Measurements from ENCODE around the gene ZNF76.

ZNF76 gene

DNA sequence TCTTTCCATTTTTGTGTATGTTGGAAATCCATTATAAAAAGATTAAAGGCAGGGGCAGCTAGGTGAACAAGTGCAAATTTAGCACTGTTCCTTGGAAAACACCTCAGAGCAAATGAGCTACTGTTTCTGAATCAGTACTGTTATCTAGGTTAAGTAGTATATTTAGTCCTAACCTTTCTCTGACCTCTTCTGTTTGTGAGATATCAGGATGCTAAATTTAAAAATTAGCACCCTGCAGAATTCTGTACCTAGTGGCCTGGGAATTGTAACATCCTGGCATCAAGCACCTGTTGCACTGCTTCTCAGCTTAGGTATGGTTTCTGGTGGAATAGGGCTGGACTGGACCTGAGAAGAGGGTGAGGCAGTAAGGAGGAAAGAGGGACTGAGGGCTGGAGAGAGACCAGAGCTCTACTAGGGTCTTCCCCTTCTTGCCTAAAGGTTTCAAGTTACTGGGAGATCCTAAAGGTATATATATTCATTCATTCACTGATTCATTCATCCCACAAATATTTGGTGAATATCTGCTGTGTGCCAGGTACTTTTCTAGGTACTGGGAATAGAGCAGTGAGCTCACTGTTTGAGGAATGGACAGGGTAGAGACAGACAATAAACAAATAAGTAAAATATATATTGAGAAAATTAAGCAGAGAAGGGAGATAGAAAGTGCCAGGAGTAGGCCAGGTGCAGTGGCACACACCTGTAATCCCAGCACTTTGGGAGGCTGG lies 5.2 kb downstream of the ZNF76 start:
- in situ Hi-C loops (cut with HindIII; ENCODE audit: low sequenced_read_pairs) = no loop called here

DNA sequence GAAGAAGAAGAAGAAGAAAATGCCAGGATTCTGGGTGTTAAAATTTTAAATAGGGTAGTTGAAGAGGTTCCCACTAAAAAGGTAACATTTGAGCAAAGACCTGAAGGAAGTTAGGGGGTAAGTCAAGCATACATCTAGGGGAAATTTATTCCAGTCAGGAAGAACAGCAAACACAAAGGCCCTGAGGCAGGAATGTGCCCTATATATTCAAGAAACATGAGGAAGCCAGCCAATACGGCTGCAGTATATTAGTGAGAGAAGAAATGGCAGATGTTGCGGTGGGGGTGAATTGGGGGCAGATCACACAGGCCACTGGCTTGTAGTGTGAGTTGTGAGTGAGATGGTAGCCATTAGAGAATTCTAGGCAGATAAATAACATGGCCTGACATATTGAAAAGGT lies 6.0 kb downstream of the ZNF76 start:
- in situ Hi-C loops (cut with HindIII; ENCODE audit: low sequenced_read_pairs) = no loop called here

DNA sequence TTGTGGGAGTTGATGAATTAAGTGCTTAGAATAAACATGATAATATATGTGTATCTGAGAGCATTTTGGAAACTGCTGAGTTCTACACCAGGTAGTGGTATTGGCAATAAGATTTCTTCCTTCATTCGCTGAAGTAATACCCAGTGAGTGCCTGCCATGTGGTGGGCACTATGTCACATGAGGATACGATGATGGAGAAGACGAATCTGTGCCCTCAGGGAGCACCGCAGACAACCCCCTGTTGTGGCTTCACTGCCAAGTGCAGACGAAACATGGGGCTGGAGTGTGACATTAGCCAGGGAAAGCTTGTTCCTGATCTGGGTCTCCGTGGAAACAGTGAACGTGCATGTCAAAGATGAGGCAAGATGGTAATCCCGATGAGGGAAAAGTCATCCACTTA lies 7.9 kb downstream of the ZNF76 start:
- in situ Hi-C loops (cut with HindIII; ENCODE audit: low sequenced_read_pairs) = no loop called here

DNA sequence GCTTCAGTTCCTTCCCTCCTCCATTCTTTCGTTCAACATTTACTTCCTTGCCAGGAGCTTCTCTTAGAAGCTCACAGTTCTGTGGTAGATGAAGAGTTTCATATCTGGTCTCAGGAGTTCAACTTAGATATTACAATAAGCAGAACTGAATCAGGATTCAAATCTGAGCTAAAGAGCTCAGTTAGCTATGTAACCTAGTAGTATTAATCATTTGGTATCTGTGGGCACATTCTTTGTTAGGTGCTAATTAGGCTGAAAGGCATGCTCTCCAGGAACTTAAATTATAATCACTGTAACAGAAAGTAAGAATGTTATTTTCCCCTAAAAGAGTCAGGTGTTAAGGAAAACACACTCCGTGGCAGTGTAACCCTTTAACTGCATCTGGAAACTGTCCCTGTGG lies 8.4 kb downstream of the ZNF76 start:
- in situ Hi-C loops (cut with HindIII; ENCODE audit: low sequenced_read_pairs) = no loop called here

DNA sequence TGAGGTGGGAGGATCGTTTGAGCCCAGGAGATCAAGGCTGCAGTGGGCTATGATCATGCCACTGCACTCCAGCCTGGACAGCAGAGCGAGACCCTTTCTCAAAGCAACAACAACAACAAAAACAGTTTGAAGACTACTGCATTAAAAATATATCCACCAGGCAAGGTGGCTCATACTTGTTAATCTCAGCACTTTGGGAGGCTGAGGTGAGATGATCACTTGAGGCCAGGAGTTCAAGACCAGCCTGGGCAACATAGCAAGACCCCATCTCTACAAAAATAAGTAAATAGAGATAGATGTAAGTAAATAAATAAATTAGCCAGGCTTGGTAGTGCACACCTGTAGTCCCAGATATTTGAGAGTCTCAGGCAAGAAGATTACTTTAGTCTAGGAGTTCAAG lies 12.5 kb downstream of the ZNF76 start:
- in situ Hi-C loops (cut with HindIII; ENCODE audit: low sequenced_read_pairs) = no loop called here

DNA sequence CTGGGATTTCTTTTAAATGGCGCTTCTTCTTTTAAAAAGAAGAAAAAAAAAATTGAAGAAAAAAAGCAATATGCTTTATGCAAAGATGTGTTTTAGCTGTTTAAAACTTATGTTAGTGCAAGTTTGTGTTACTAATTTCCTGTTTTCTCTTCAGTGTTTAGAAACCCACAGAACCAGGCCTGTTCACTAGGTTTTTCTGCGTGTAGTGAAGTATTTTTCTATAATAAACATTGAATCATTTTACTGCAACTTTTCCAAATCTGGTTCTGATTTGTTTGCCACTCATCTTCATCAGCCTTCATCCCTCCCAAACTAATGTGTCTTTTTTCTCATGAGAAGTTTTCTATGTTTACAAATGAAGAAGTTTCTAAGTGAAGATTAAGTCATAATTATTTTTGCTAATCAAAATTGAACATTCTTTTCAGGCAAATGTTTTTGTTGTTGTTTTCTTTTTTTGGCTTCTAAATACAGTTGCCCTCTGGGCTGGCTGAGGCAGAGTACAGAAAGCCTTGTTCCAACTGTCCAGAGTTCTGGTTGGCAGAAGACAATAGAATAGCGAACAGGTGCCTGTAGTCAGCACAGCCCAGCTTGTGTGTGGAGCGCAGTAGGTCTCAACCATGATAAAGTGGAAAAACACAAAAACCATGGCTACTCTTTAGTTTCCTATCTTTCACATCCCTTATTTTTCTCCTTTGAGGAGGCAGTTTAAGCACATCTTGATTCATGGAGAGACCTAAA lies 14.5 kb downstream of the ZNF76 start:
- in situ Hi-C loops (cut with HindIII; ENCODE audit: low sequenced_read_pairs) = no loop called here

DNA sequence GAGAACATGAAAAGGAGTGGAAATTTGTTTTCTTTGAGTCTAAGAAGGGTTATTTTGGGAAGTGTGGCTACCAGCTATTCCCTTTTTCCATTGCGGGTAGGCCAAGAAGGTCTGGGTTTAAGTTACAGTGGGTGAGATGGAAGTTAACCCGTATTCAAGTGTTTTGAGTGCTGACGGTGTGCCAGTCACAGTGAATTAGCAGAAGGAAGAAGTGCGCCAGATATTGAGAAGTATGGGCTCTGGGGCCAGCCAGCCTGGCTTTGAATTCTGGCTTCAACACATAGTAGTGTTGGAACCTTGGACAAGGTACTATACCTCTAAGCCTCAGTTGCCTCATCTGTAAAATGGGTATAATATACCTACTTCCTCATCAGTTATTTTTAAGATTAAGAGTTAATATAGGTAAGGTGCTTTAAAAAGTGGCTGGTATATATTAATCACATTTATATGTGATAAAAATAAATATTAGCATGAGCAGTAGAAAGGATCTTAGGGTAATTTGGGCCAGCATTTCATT lies 16.3 kb downstream of the ZNF76 start:
- in situ Hi-C loops (cut with HindIII; ENCODE audit: low sequenced_read_pairs) = loop anchor here (5.0 kb wide), 4 partner anchors 51 to 166 kb away; no protein-coding TSS in a partner anchor

DNA sequence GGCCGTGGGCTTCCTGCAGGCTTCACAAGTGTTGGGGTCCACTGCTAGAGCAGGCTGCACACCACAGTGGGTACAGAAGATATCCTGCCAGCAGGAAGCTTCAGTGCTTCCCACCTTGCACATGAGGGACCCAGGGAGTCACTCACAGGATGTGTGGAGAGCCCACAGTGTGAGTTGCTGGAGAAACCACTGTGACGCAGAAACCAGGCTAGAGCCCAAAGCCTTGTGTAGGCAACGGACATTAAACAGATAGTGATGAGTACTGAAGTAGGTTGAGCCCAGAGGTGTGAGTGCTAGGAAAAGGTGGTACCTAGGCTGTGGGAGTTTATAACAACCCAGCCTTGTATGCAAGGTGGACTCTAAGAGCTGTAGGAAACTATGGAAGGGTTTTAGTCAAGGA lies 19.2 kb downstream of the ZNF76 start:
- in situ Hi-C loops (cut with HindIII; ENCODE audit: low sequenced_read_pairs) = loop anchor here (5.0 kb wide), 4 partner anchors 49 to 164 kb away; no protein-coding TSS in a partner anchor

DNA sequence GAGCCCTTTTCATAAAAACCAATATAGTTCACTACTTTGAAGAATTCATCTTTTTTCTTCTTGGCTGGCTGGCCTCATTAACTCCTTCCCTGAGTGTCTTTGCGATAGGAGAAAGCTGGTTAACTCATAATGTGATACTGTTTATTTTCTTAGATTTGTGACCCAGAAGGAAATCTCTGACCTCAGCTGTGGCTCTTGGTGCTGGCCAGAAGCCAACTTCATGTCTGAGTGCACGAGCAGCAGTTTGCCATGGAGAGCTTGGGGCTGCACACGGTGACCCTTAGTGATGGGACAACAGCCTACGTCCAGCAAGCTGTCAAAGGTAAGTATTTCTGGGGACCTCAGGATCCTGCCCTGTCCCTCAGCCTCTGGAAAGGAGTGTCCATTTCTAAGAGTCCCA lies 21.4 kb downstream of the ZNF76 start:
- in situ Hi-C loops (cut with HindIII; ENCODE audit: low sequenced_read_pairs) = no loop called here

DNA sequence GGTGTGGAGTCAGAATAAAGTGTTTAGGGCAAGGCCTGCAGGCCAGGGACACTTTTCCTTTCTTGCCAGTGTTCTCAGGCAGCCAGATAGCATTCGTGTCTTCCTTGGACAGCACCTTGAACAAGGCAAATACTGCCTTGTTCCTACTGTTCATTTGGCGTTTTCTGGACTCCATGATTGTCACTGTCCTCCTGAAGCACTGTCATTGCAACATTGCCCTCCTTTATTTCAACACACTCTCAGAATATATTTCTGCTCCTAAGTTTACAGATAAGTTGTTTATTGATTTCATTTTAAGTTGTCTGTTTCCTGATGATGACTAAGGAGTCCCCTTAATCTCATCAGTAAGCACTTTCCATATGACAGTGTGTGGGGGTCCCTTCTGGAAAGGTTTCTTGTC lies 22.9 kb downstream of the ZNF76 start:
- in situ Hi-C loops (cut with HindIII; ENCODE audit: low sequenced_read_pairs) = no loop called here

DNA sequence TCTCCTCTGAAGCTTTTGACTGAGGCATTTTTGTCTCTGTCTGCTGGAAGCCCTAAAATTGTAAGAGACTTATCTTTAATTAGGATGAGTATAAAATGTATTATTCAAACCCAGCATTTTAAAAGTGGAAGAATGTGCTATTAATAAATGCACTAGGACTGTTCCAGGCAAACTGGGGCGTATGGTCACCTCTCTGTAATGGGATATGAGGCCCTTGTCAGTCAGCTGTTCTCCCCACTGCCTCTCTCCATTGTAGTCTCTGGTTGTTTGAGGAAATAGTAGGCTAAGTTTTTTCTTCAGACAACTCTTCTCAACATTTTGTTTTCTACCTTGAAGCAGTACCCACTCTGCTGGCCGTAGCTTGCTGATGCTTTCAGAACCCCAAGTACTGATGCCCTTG lies 23.8 kb downstream of the ZNF76 start:
- in situ Hi-C loops (cut with HindIII; ENCODE audit: low sequenced_read_pairs) = no loop called here

DNA sequence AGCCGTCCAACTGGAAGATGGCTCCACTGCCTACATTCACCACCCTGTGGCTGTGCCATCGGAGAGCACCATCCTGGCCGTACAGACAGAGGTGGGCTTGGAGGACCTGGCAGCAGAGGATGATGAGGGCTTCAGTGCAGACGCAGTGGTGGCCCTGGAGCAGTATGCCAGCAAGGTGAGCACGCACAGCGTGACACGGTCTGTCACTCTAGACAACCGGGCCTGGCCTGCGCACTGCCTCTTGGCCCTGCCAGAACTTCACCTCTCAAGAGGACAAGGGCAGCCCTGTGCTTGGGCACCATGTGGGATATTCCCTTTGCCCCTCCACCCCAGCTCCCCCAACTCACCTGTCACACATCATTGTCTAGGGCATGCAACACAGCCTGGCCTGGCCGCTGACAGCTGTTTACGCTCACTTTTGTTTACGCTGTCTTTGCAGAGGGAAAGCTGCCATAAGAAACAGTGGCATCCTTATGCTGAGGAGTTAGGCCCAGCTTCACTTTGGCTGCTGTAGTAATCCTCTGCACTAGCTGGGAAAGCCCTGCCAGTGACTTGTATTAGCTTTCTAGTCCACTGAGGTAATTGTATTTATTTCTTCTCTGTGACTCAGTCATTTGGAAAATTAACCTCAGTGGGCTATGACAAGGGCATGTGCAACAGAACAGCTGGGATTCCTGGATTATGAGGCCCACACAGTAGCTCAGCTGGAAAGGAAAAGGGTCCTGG lies 28.3 kb downstream of the ZNF76 start:
- in situ Hi-C loops (cut with HindIII; ENCODE audit: low sequenced_read_pairs) = no loop called here

DNA sequence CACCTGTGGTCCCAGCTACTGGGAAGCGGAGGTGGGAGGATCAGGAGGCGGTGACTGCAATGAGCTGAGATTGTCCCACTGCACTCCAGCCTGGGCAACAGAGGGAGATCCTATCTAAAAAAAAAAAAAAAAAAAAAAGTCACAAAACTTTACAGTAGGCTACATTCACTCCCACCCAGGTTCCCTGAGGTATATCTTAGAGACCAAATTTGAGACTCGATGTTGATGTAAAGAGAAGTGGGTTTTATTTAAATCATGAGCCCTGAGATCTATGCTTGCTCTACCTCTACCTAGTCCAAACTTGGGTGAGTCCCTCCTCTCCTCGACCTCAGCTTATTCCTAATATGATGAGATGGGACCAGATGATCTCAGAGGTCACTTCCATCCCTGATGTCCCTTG lies 29.3 kb downstream of the ZNF76 start:
- in situ Hi-C loops (cut with HindIII; ENCODE audit: low sequenced_read_pairs) = no loop called here

DNA sequence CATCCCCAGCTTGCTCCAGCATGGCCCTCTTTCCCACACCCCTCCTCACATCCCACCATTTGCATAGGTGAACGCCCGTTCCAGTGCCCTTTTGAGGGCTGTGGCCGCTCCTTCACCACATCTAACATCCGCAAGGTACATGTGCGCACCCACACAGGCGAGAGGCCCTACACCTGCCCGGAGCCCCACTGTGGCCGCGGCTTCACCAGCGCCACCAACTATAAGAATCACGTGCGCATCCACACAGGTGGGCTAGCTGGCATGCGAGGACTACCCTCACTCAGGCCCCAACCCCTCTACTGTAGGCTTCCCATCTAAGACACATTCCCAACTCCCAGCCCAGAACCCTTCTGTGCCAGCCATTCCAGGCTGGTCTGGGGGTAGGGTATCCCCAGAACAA lies 32.0 kb downstream of the ZNF76 start:
- in situ Hi-C loops (cut with HindIII; ENCODE audit: low sequenced_read_pairs) = no loop called here

DNA sequence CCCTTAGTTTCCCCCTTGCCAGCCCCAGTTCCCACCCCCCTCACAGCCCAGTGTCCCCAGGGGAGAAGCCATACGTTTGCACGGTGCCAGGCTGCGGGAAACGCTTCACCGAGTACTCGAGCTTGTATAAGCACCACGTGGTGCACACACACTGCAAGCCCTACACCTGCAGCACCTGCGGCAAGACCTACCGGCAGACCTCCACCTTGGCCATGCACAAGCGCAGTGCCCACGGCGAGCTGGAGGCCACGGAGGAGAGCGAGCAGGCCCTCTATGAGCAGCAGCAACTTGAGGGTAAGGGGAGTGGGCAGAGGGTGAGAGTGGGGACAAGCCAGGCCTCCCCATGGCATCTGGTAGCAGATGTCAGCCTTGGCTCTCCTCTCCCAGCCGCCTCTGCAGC lies 33.0 kb downstream of the ZNF76 start:
- in situ Hi-C loops (cut with HindIII; ENCODE audit: low sequenced_read_pairs) = no loop called here

DNA sequence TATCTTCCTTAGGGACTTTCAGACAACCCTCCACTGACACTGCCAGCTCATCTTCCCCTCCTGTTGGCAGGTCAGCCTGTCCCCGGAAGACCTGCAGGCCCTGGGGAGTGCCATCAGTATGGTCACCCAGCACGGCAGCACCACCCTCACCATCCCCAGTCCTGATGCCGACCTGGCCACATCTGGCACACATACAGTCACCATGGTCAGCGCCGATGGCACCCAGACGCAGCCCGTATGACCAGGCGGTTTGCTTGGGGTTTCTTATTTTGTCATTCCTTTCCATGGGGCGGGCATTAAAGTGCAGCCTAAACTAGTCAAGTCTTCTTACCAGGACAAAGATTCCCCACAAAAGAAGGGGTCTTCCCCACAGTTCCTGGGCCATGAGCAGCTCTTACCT lies 34.1 kb downstream of the ZNF76 start:
- in situ Hi-C loops (cut with HindIII; ENCODE audit: low sequenced_read_pairs) = no loop called here

DNA sequence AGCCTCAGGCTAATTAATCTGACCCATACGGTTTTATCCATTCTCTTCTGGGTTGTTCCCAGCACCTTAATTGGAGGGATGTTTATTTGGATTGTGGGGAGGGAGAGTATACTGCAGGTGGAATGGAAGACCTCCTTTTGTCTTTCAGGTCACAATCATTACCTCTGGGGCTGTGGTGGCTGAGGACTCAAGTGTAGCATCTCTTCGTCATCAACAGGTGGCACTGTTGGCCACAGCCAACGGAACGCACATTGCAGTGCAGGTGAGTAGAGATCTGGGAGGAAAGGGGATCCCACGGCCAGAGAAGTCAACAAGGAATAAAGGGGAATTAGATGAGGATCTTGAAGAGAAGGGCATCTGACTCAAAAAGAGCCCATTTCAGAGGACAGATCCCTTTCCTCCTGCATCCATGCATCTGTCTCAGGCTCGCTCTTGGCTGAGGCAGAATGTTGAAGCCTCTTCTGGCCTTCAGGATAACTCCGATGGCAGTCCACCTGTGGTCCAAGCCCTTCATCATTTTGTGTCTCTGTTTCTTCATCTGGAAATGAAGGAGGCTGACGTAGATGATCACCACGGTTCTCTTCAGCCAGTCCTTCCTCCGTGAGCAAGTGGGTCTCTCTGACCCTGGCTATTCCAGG lies 34.9 kb downstream of the ZNF76 start:
- in situ Hi-C loops (cut with HindIII; ENCODE audit: low sequenced_read_pairs) = no loop called here

DNA sequence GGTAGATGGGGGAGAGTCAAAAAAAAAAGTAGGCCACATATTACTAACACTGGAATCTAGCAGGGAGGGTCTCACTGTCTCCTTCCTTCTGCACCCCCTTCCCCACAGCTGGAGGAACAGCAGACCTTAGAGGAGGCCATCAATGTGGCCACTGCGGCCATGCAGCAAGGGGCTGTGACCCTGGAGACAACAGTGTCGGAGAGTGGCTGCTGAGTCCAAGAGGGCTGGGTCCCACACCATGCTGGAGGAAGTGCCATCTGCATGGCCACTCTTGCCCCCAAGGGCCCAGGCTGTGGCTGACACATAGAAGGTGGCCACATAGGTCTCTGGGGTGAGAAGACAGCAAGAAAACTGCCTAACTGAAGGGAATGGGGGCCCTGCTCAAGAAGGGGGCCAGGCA lies 35.5 kb downstream of the ZNF76 start:
- in situ Hi-C loops (cut with HindIII; ENCODE audit: low sequenced_read_pairs) = no loop called here

DNA sequence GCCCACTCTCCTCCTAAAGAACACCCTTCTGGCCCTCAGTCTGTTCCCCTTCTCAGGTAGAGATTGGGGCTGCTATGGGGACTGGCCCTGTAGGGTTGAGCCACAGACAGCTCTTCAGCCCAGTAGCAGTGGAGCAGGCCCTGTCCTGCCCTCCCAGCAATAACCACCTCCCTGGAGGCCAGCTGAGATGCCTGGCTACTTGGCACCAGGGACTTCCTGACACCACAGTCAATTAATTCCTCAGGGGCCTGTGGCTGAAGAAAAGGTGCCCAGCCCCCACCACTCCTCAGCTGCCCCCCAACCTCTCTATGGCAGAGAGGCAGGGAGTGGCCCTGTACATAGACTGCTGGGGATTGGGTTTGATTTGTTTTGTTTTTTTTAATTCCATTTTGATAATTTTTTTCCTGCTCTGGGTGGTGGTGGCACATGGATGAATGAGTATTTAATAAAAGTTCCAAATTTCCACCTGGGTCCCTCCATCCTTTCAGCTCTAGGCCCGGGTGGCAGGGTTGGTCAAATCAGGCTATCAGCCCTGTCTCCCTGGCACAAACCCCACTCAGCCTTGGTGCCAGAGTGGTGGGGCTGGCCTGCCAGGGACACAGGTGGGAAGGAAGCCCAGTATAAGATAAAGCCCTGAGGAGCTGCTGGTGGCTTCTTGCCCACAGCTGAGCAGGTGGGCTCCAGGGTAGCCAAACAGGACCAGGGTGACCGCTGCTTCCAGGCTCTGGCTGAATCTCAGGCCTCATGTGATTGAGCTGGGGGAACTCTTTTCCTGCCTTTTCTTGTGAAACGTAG lies 36.2 kb downstream of the ZNF76 start:
- in situ Hi-C loops (cut with HindIII; ENCODE audit: low sequenced_read_pairs) = no loop called here

DNA sequence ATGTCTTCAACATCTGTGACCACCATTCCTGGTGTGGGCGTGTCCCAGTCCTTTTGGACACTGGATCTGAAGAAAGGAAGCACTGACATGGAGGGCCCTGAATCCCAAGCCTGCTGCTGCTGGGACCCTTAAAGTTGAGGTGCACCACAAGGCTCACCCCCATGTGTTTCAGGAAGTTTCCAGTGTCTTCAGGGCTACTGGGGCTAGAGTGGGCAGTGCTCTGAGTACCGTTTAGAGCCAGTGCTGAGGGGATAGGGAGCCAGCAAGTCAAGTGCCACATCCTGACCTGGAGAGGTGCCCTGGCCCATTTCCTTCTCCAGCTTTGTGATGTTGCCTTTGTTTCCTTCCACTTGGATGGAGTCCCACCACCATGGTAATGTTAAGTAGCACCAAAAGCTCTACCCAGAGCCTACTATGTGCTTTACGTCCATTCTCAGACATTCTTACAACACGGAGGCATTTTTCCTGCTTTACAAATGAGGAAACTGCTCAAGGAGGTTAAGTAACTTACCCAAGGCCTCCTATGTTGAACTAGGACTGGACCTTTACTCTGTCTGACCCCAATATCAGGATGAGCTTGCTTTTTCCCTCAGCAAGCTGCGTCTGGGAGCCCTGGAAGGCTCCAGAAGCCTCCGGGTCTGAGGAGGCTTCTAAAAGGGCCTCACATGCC lies 37.5 kb downstream of the ZNF76 start:
- in situ Hi-C loops (cut with HindIII; ENCODE audit: low sequenced_read_pairs) = no loop called here
